ENCODE results near the gene ZNF616. TPM values are rescaled to one million over a fixed set of nuclear protein-coding genes. Genes with fewer than 3 reads are reported as not detected.

Gene ZNF616
- total and polyA plus RNA-seq, 8 donors = 2.4 to 9.1 (median 4.8) TPM

- intact Hi-C loops (cut with DNase I) = no loop called here
- no peak for FAIRE-seq
- 96 to 100% methylated on average over 1 of the region's 1 CpG for WGBS, 2 donors
- Histone ChIP-seq H3K9me3 (no peaks in the 10 kb centered on the region), H3K27me3 (no peaks in the 10 kb centered on the region), H3K27ac (no peak overlapping the region), H3K4me1 (peaks cover 0 to 7% (median 4%) of the 10 kb centered on the region in 3 donors), H3K36me3 (peaks cover 0 to 4% (median 0%) of the 10 kb centered on the region in 3 donors), H3K4me3 (no peak overlapping the region)
- DNase-seq = no peak
- ATAC-seq = no peak
- TF ChIP-seq CTCF (IDR thresholded peaks at IDR 0.05) = no peak
Measured at GRCh38 chr19:52172347-52172746, 32.6 kb upstream of the ZNF616 start.

- peaks cover 0 to 4% (median 0%) of the 10 kb centered on the region in 3 donors for H3K36me3 ChIP-seq
- peak within 1 kb of the TSS; percentile 44 to 74 (median 57) for H3K27ac ChIP-seq
- peak; percentile 97 to 99 (median 98) for ATAC-seq
- intact Hi-C loops (cut with DNase I) = no loop called here
- H3K27me3 ChIP-seq = no peaks in the 10 kb centered on the region
- no peak for FAIRE-seq
- no peaks in the 10 kb centered on the region for H3K9me3 ChIP-seq
- DNase-seq = peak; percentile 85 to 95 (median 92)
- TF ChIP-seq CTCF (IDR thresholded peaks at IDR 0.05) = no peak
- 4 to 5% methylated on average over 37 of the region's 37 CpGs for WGBS, 2 donors
- peak within 1 kb of the TSS; percentile 61 to 84 (median 76) for H3K4me3 ChIP-seq
- H3K4me1 ChIP-seq = peaks cover 0 to 7% (median 4%) of the 10 kb centered on the region in 3 donors
Measured at GRCh38 chr19:52171321-52172169, 31.8 kb upstream of the ZNF616 start, which contains the start of gene ZNF836. Gene ZNF836 (minus strand): TSS chr19:52171621. CDS start chr19:52168072, 3,549 bp downstream.

- DNase-seq (peak in 5 of 6 donors; percentile 28 to 64 (median 57)), ATAC-seq (peak; percentile 42 to 56 (median 53)), FAIRE-seq (no peak)
- Histone ChIP-seq H3K4me1 (peaks cover 0 to 7% (median 4%) of the 10 kb centered on the region in 3 donors), H3K4me3 (peak overlapping the region; percentile 61 to 84 (median 76)), H3K27me3 (no peaks in the 10 kb centered on the region), H3K9me3 (no peaks in the 10 kb centered on the region), H3K27ac (peak overlapping the region; percentile 44 to 74 (median 57)), H3K36me3 (peaks cover 0 to 4% (median 0%) of the 10 kb centered on the region in 3 donors)
- TF ChIP-seq CTCF (IDR thresholded peaks at IDR 0.05) = no peak
- 0 to 1% methylated on average over 22 of the region's 22 CpGs for WGBS, 2 donors
- intact Hi-C loops (cut with DNase I) = no loop called here
Measured at GRCh38 chr19:52170863-52171320, 31.2 kb upstream of the ZNF616 start.

GRCh38 chr19:52170304-52170703 lies 30.6 kb upstream of the ZNF616 start:
- Histone ChIP-seq H3K4me3 (peak overlapping the region; percentile 61 to 84 (median 76)), H3K27me3 (no peaks in the 10 kb centered on the region), H3K36me3 (peaks cover 0 to 6% (median 0%) of the 10 kb centered on the region in 3 donors), H3K4me1 (peaks cover 0 to 7% (median 4%) of the 10 kb centered on the region in 3 donors), H3K9me3 (no peaks in the 10 kb centered on the region), H3K27ac (no peak overlapping the region)
- no peak for FAIRE-seq
- no peak for TF ChIP-seq CTCF (IDR thresholded peaks at IDR 0.05)
- intact Hi-C loops (cut with DNase I) = no loop called here
- no peak for DNase-seq
- 3% methylated on average over 5 of the region's 5 CpGs for WGBS, 2 donors
- ATAC-seq = peak in 3 of 4 donors; percentile 29 to 51 (median 34)
